Transverse colon (tissue), 4 donors: ENCODE measurements around the gene CBFA2T2. TPM values are rescaled to one million over a fixed set of nuclear protein-coding genes. Genes with fewer than 3 reads are reported as not detected.
"Not testable (repeated sequence)": the region's sequence is repeated elsewhere in the genome, so short reads cannot be mapped to it uniquely, and the experiment has no call there.

Experiments
- DNase-seq: peaks from one replicate; pipeline ENCODE4 v3.0.0-alpha.2; 2019
- H3K27ac ChIP-seq, 4 donors: fragments of 200-600 bp; sonication (generic); 2 replicates each; pipeline ENCODE4 v1.5.1; 2016 to 2018; ENCODE audit warnings: inconsistent platforms in 4 of 4
- H3K27me3 ChIP-seq: fragments of 200-600 bp; sonication (generic); 2 replicates; pipeline ENCODE4 v1.5.1; 2017; ENCODE audit warnings: inconsistent platforms
- H3K36me3 ChIP-seq, 4 donors: fragments of 200-600 bp; sonication (generic); 2 replicates each; pipeline ENCODE4 v1.5.1; 2017 to 2019; ENCODE audit warnings: inconsistent platforms in 4 of 4
- H3K4me1 ChIP-seq, 4 donors: fragments of 200-600 bp; sonication (generic); 2 replicates each; pipeline ENCODE4 v1.5.1; 2017 to 2020; ENCODE audit warnings: inconsistent platforms in 4 of 4
- H3K4me3 ChIP-seq, 4 donors: fragments of 200-600 bp; sonication (generic); 1 replicate in 1 of 4; 2 replicates in 3 of 4; pipeline versions ENCODE4 v1.5.1 to v1.6.1; 2017 to 2019; ENCODE audit warnings: inconsistent platforms in 4 of 4
- H3K9me3 ChIP-seq, 2 donors: fragments of 200-600 bp; sonication (generic); 2 replicates each; pipeline ENCODE4 v1.5.1; 2017 to 2019; ENCODE audit warnings: inconsistent platforms in 2 of 2
- CTCF ChIP-seq, 5 experiments: fragments of 200-600 bp in 3 of 5; fragments of 450-650 bp in 2 of 5; sonication (generic) in 3 of 5; IDR thresholded peaks; 1 replicate in 2 of 5; 2 replicates in 3 of 5; pipeline ENCODE4 v1.5.1; 2016 to 2017; ENCODE audit warnings: antibody characterized with exemption in 5 of 5, inconsistent platforms in 3 of 5, mild to moderate bottlenecking in 2 of 5, moderate library complexity in 1 of 5
- EP300 ChIP-seq: sonication (generic); formaldehyde crosslinking; IDR thresholded peaks from one replicate; pipeline ENCODE4 v1.6.1; 2017; ENCODE audit warnings: antibody characterized with exemption, low read depth
- POLR2A ChIP-seq: fragments of 450-650 bp; IDR thresholded peaks from one replicate; pipeline ENCODE4 v1.6.1; 2016; ENCODE audit warnings: antibody characterized with exemption, mild to moderate bottlenecking, moderate library complexity
- POLR2AphosphoS5 ChIP-seq, 3 donors: sonication (generic); formaldehyde crosslinking; IDR thresholded peaks; one replicate each; pipeline ENCODE4 v1.6.1; 2016; ENCODE audit warnings: antibody characterized with exemption in 3 of 3
- WGBS, 2 donors: methylation state at CpG; one replicate each; pipeline ENCODE4 v1.1.5; 2018; ENCODE audit warnings: low coverage in 1 of 2; 5-methylcytosine and 5-hydroxymethylcytosine counted together
- in situ Hi-C, 4 donors: fragments of 200-750 bp; cut with MboI; loops; one replicate each; pipeline versions ENCODE4 v1.15.0 to v1.15.1; 2017; ENCODE audit warnings: low sequenced_read_pairs in 3 of 4, low pct_ligation_motif_present in 1 of 4, low pct_unique_long_range_greater_than_20kb in 1 of 4
- intact Hi-C: fragments of 100-400 bp; cut with DNase I; formaldehyde crosslinking; loops from one replicate; pipeline ENCODE4 v1.15.1; 2023; ENCODE audit warnings: low total_unique reads
- total RNA-seq, 4 donors: library from RNA; depleted of rRNA; stranded (reverse); fragments of >200 nt; gene quantifications; one replicate each; pipeline ENCODE4 v1.1.0, GENCODE V29; 2016

CBFA2T2 gene
- total RNA-seq, 4 donors from 2014 or later: 35.8 to 62.3 (median 46.6) TPM

GRCh38 chr20:33697129-33697528 lies 207.2 kb downstream of the CBFA2T2 start:
- Histone ChIP-seq H3K36me3 (no peaks in the 10 kb centered on the region), H3K4me3 (no peak overlapping the region), H3K9me3 (no peaks in the 10 kb centered on the region), H3K27me3 (no peaks in the 10 kb centered on the region), H3K27ac (peak overlapping the region in 3 of 4 donors; percentile 25 to 65 (median 38)), H3K4me1 (peaks cover 0 to 7% (median 3%) of the 10 kb centered on the region in 4 donors)
- DNase-seq: no peak
- no peak for TF ChIP-seq POLR2AphosphoS5 (IDR thresholded peaks at IDR 0.05)
- no peak for TF ChIP-seq EP300
- no peak for TF ChIP-seq CTCF (IDR thresholded peaks at IDR 0.05)
- no peak for TF ChIP-seq POLR2A
- 80 to 81% methylated on average over 4 to 8 of the region's 8 CpGs for WGBS, 2 donors
- intact Hi-C loops: no loop called here
- in situ Hi-C loops: no loop called here

- H3K27ac ChIP-seq, H3K36me3 ChIP-seq, H3K4me3 ChIP-seq, intact Hi-C loops, DNase-seq, H3K4me1 ChIP-seq, H3K9me3 ChIP-seq, H3K27me3 ChIP-seq, in situ Hi-C loops: not testable (repeated sequence)
- WGBS, 2 donors: 96% methylated on average over 21 of the region's 27 CpGs; no CpG with 5 or more reads in 1 of the 2 donors
These were observed 209.1 kb downstream of the CBFA2T2 start for GRCh38 chr20:33698966-33699365.

Other genes with a start within 250 kb of the CBFA2T2 start
- gene BPIFB1, start 206.9 kb upstream of the CBFA2T2 start, total RNA-seq: not detected
- gene CDK5RAP1, start 88.6 kb upstream of the CBFA2T2 start, total RNA-seq: 10 to 100 TPM in 3 of 4 donors, 1 to 10 TPM in 1; 8.6 to 21.3 (median 20.3) TPM
- gene SNTA1, start 46.3 kb upstream of the CBFA2T2 start, total RNA-seq: 10 to 100 TPM; 10.3 to 21.7 (median 14.5) TPM
- gene C20orf144, start 172.2 kb downstream of the CBFA2T2 start, total RNA-seq: not detected
- 10 to 100 TPM in 1 of 4 donors, 1 to 10 TPM in 2, not detected in 1; 1.5 to 14.1 (median 3.0) TPM for gene ACTL10, start 176.8 kb downstream of the CBFA2T2 start, total RNA-seq
- gene NECAB3, start 184.3 kb downstream of the CBFA2T2 start, total RNA-seq: 100 to 1,000 TPM in 1 of 4 donors, 10 to 100 TPM in 3; 26.1 to 180 (median 94.5) TPM
- gene E2F1, start 196.3 kb downstream of the CBFA2T2 start, total RNA-seq: 1 to 10 TPM in 3 of 4 donors, not detected in 1; 1.2 to 2.7 (median 2.1) TPM
- 10 to 100 TPM in 1 of 4 donors, 1 to 10 TPM in 3; 1.6 to 12.0 (median 5.5) TPM for gene PXMP4, start 230.2 kb downstream of the CBFA2T2 start, total RNA-seq
- gene ZNF341, start 241.9 kb downstream of the CBFA2T2 start, total RNA-seq: 1 to 10 TPM; 3.8 to 7.2 (median 7.1) TPM